WTC11 (cell line): ENCODE measurements around the gene TBR1. TPM values are rescaled to one million over a fixed set of nuclear protein-coding genes. Genes with fewer than 3 reads are reported as not detected.

ENCODE experiments used
- ATAC-seq: fragments of 200-7000 bp; cut with Tn5 transposase; 2 replicates; pipeline ENCODE4 v1.10.0; 2021; ENCODE audit warnings: mild to moderate bottlenecking, moderate library complexity
- CTCF ChIA-PET: fragments of 300-600 bp; sonication (Branson Sonifier 250); formaldehyde crosslinking; loops from one replicate; lab custom pipeline; 2021; ENCODE audit warnings: antibody characterized with exemption; lab: Charles Lee
- POLR2A ChIA-PET: fragments of 350-600 bp; sonication (Branson Sonifier 250); formaldehyde crosslinking; loops from one replicate; lab custom pipeline; 2021; ENCODE audit warnings: antibody characterized with exemption; lab: Charles Lee
- DNase-seq: peaks from one replicate; pipeline ENCODE4 v3.0.0; 2021; ENCODE audit warnings: low spot score
- H3K27ac Mint-ChIP-seq: 2 replicates; pipeline ENCODE4 v1.8.0; 2021; ENCODE audit warnings: mixed read lengths
- H3K27me3 Mint-ChIP-seq: 2 replicates; pipeline ENCODE4 v1.8.0; 2021; ENCODE audit warnings: low read depth, mild to moderate bottlenecking, moderate library complexity, mixed read lengths
- H3K36me3 Mint-ChIP-seq: 2 replicates; pipeline ENCODE4 v1.8.0; 2021; ENCODE audit warnings: mixed read lengths
- H3K4me1 Mint-ChIP-seq: 2 replicates; pipeline ENCODE4 v1.8.0; 2022; ENCODE audit warnings: mixed read lengths
- H3K4me3 Mint-ChIP-seq: 2 replicates; pipeline ENCODE4 v1.8.0; 2021; ENCODE audit warnings: mild to moderate bottlenecking, moderate library complexity, mixed read lengths
- H3K9me3 Mint-ChIP-seq: 2 replicates; pipeline ENCODE4 v1.8.0; 2021; ENCODE audit warnings: mixed read lengths
- ATF1 ChIP-seq: sonication (generic); formaldehyde crosslinking; IDR thresholded peaks from 2 replicates; pipeline ENCODE4 v1.8.1; 2023; ENCODE audit warnings: mild to moderate bottlenecking, moderate library complexity, missing genetic modification reagents
- ATF2 ChIP-seq: sonication (generic); formaldehyde crosslinking; IDR thresholded peaks from 2 replicates; pipeline ENCODE4 v1.8.1; 2022; ENCODE audit warnings: low read depth, missing genetic modification reagents, borderline replicate concordance
- ATF3 ChIP-seq: sonication (generic); formaldehyde crosslinking; conservative IDR thresholded peaks from 2 replicates; pipeline ENCODE4 v1.8.1; 2022; ENCODE audit warnings: mild to moderate bottlenecking, missing genetic modification reagents
- CREM ChIP-seq: sonication (generic); formaldehyde crosslinking; IDR thresholded peaks from 2 replicates; pipeline ENCODE4 v1.8.1; 2022; ENCODE audit warnings: mild to moderate bottlenecking, missing genetic modification reagents, moderate library complexity
- ELF4 ChIP-seq: sonication (generic); formaldehyde crosslinking; IDR thresholded peaks from 2 replicates; pipeline ENCODE4 v1.8.1; 2022; ENCODE audit warnings: low read depth, mild to moderate bottlenecking, moderate library complexity, missing genetic modification reagents
- EMX1 ChIP-seq: fragments of 250-450 bp; sonication (Bioruptor Pico); IDR thresholded peaks from 2 replicates; pipeline ENCODE4 v1.8.0; 2021; ENCODE audit warnings: mild to moderate bottlenecking
- GRHL2 ChIP-seq: fragments of 250-450 bp; sonication (Bioruptor Pico); IDR thresholded peaks from 2 replicates; pipeline ENCODE4 v1.8.0; 2022; ENCODE audit warnings: mild to moderate bottlenecking, moderate library complexity; ENCODE audit not compliant: insufficient replicate concordance, severe bottlenecking
- IRF2 ChIP-seq: sonication (generic); formaldehyde crosslinking; IDR thresholded peaks from 2 replicates; pipeline ENCODE4 v1.8.0; 2022; ENCODE audit warnings: low read depth, missing genetic modification reagents, borderline replicate concordance
- JUN ChIP-seq: sonication (generic); formaldehyde crosslinking; IDR thresholded peaks from 2 replicates; pipeline ENCODE4 v1.8.0; 2023; ENCODE audit warnings: mild to moderate bottlenecking, missing genetic modification reagents
- MXD4 ChIP-seq: fragments of 250-450 bp; sonication (Bioruptor Pico); IDR thresholded peaks from 2 replicates; pipeline ENCODE4 v1.8.0; 2021; ENCODE audit warnings: mild to moderate bottlenecking, moderate library complexity, borderline replicate concordance
- OVOL2 ChIP-seq: fragments of 250-450 bp; sonication (Bioruptor Pico); IDR thresholded peaks from 2 replicates; pipeline ENCODE4 v1.9.0; 2021; ENCODE audit warnings: mild to moderate bottlenecking, borderline replicate concordance
- RORB ChIP-seq: fragments of 250-450 bp; sonication (Bioruptor Pico); IDR thresholded peaks from 2 replicates; pipeline ENCODE4 v1.9.0; 2021; ENCODE audit warnings: mild to moderate bottlenecking
- SOX15 ChIP-seq: fragments of 250-450 bp; sonication (Bioruptor Pico); IDR thresholded peaks from 2 replicates; pipeline ENCODE4 v1.9.0; 2021; ENCODE audit warnings: mild to moderate bottlenecking
- TEAD4 ChIP-seq: sonication (generic); formaldehyde crosslinking; IDR thresholded peaks from 2 replicates; pipeline ENCODE4 v1.8.0; 2022; ENCODE audit warnings: mild to moderate bottlenecking, missing genetic modification reagents
- TP53 ChIP-seq: sonication (generic); formaldehyde crosslinking; IDR thresholded peaks from 2 replicates; pipeline ENCODE4 v1.8.1; 2023; ENCODE audit warnings: mild to moderate bottlenecking, missing genetic modification reagents
- ZNF121 ChIP-seq: sonication (generic); formaldehyde crosslinking; IDR thresholded peaks from 2 replicates; pipeline ENCODE4 v1.8.0; 2023; ENCODE audit warnings: missing genetic modification reagents
- ZNF219 ChIP-seq: sonication (generic); formaldehyde crosslinking; IDR thresholded peaks from 2 replicates; pipeline ENCODE4 v1.8.0; 2023; ENCODE audit warnings: missing genetic modification reagents, mild to moderate bottlenecking, borderline replicate concordance
- ZNF263 ChIP-seq: sonication (generic); formaldehyde crosslinking; IDR thresholded peaks from 2 replicates; pipeline ENCODE4 v1.8.1; 2022; ENCODE audit warnings: low read depth, mild to moderate bottlenecking, moderate library complexity, missing genetic modification reagents
- ZNF423 ChIP-seq: fragments of 250-450 bp; sonication (Bioruptor Pico); IDR thresholded peaks from 2 replicates; pipeline ENCODE4 v2.1.2; 2022; ENCODE audit warnings: mild to moderate bottlenecking, moderate library complexity
- ZNF425 ChIP-seq: fragments of 250-450 bp; sonication (Bioruptor Pico); conservative IDR thresholded peaks from 2 replicates; pipeline ENCODE4 v1.9.0; 2021; ENCODE audit warnings: mild to moderate bottlenecking
- total RNA-seq: library from RNA; stranded (reverse); gene quantifications from 3 replicates; pipeline ENCODE4 v1.2.3, GENCODE V29; 2021
- TF ChIP-seq, protein P1 (sequence below): sonication (generic); formaldehyde crosslinking; IDR thresholded peaks from 2 replicates; pipeline ENCODE4 v1.8.0; 2022; ENCODE audit warnings: mild to moderate bottlenecking, missing genetic modification reagents
- TF ChIP-seq, protein P2 (sequence below): sonication (generic); formaldehyde crosslinking; IDR thresholded peaks from 2 replicates; pipeline ENCODE4 v1.8.0; 2022; ENCODE audit warnings: missing genetic modification reagents
- TF ChIP-seq, protein P3 (sequence below): sonication (generic); formaldehyde crosslinking; IDR thresholded peaks from 2 replicates; pipeline ENCODE4 v1.8.1; 2022; ENCODE audit warnings: missing genetic modification reagents, borderline replicate concordance

Gene TBR1
- total RNA-seq, 1 experiment from 2014 or later: not detected

DNA sequence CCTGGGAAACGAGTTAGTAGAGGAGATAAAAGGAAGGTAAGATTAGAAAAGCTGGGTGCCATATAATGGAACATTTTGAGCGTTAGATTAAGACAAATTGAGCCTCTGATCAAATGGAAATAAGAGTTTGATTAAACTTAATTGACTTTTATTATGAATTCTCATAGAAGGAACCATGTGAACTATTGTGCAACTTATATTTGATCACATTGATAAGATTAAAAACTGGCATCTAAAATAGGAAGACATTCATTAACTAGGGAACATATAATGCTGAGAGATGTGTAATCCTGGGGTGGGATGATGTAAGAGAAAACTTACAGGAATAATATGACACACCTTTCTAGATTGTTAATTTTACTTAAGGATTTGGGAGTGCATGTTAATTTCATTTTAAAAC lies 22.5 kb downstream of the TBR1 start:
- TF ChIP-seq RORB (CRISPR knock-in tag): no peak
- TF ChIP-seq, protein P1, sequence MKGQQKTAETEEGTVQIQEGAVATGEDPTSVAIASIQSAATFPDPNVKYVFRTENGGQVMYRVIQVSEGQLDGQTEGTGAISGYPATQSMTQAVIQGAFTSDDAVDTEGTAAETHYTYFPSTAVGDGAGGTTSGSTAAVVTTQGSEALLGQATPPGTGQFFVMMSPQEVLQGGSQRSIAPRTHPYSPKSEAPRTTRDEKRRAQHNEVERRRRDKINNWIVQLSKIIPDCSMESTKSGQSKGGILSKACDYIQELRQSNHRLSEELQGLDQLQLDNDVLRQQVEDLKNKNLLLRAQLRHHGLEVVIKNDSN (CRISPR knock-in tag): no peak
- no peak for TF ChIP-seq ZNF219
- TF ChIP-seq ELF4 (CRISPR knock-in tag): no peak
- TF ChIP-seq ZNF263: no peak
- no peak for TF ChIP-seq SOX15
- Mint-ChIP-seq H3K4me1 (no peaks in the 10 kb centered on the region), H3K4me3 (no peak overlapping the region), H3K27ac (no peak overlapping the region), H3K27me3 (peaks cover 6% of the 10 kb centered on the region; the same call in 1 of the 2 replicates), H3K36me3 (no peaks in the 10 kb centered on the region), H3K9me3 (no peaks in the 10 kb centered on the region)
- DNase-seq (no peak), ATAC-seq (no peak)
- ChIA-PET CTCF (no interaction called here), POLR2A (no interaction called here)

GRCh38 chr2:161445097-161445496 lies 29.0 kb downstream of the TBR1 start:
- H3K4me3 Mint-ChIP-seq: no peak overlapping the region
- DNase-seq: no peak

More at GRCh38 chr2:161445097-161445496, 29.0 kb downstream of the TBR1 start:
- H3K9me3 Mint-ChIP-seq: no peaks in the 10 kb centered on the region
- no peak for ATAC-seq
- H3K4me1 Mint-ChIP-seq: no peaks in the 10 kb centered on the region
- no peak for TF ChIP-seq ZNF121
- TF ChIP-seq ATF2 (CRISPR knock-in tag): no peak
- TF ChIP-seq EMX1: no peak
- TF ChIP-seq OVOL2: no peak
- no peak for TF ChIP-seq ATF1 (CRISPR knock-in tag)
- TF ChIP-seq JUN (CRISPR knock-in tag): no peak
- no peak for TF ChIP-seq MXD4 (CRISPR knock-in tag)
- no peak for TF ChIP-seq GRHL2 (CRISPR knock-in tag)
- TF ChIP-seq TP53 (CRISPR knock-in tag): no peak
- no peak for TF ChIP-seq IRF2 (CRISPR knock-in tag)
- no peak for TF ChIP-seq ZNF425
- no peak for TF ChIP-seq ZNF423 (CRISPR knock-in tag)
- TF ChIP-seq, protein P2, sequence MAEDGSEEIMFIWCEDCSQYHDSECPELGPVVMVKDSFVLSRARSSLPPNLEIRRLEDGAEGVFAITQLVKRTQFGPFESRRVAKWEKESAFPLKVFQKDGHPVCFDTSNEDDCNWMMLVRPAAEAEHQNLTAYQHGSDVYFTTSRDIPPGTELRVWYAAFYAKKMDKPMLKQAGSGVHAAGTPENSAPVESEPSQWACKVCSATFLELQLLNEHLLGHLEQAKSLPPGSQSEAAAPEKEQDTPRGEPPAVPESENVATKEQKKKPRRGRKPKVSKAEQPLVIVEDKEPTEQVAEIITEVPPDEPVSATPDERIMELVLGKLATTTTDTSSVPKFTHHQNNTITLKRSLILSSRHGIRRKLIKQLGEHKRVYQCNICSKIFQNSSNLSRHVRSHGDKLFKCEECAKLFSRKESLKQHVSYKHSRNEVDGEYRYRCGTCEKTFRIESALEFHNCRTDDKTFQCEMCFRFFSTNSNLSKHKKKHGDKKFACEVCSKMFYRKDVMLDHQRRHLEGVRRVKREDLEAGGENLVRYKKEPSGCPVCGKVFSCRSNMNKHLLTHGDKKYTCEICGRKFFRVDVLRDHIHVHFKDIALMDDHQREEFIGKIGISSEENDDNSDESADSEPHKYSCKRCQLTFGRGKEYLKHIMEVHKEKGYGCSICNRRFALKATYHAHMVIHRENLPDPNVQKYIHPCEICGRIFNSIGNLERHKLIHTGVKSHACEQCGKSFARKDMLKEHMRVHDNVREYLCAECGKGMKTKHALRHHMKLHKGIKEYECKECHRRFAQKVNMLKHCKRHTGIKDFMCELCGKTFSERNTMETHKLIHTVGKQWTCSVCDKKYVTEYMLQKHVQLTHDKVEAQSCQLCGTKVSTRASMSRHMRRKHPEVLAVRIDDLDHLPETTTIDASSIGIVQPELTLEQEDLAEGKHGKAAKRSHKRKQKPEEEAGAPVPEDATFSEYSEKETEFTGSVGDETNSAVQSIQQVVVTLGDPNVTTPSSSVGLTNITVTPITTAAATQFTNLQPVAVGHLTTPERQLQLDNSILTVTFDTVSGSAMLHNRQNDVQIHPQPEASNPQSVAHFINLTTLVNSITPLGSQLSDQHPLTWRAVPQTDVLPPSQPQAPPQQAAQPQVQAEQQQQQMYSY (CRISPR knock-in tag): no peak
- TF ChIP-seq CREM (CRISPR knock-in tag): no peak
- TF ChIP-seq, protein P3, sequence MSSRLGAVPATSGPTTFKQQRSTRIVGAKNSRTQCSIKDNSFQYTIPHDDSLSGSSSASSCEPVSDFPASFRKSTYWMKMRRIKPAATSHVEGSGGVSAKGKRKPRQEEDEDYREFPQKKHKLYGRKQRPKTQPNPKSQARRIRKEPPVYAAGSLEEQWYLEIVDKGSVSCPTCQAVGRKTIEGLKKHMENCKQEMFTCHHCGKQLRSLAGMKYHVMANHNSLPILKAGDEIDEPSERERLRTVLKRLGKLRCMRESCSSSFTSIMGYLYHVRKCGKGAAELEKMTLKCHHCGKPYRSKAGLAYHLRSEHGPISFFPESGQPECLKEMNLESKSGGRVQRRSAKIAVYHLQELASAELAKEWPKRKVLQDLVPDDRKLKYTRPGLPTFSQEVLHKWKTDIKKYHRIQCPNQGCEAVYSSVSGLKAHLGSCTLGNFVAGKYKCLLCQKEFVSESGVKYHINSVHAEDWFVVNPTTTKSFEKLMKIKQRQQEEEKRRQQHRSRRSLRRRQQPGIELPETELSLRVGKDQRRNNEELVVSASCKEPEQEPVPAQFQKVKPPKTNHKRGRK: no peak
- no peak for TF ChIP-seq ATF3 (CRISPR knock-in tag)
- TF ChIP-seq TEAD4 (CRISPR knock-in tag): no peak
- ChIA-PET CTCF (no interaction called here), POLR2A (no interaction called here)
- no peaks in the 10 kb centered on the region for H3K36me3 Mint-ChIP-seq
- H3K27ac Mint-ChIP-seq: no peak overlapping the region
- no peaks in the 10 kb centered on the region for H3K27me3 Mint-ChIP-seq
